WTC11 (cell line): Measurements from ENCODE around the gene RRBP1.

Experiments used
- JUN ChIP-seq: sonication (generic); formaldehyde crosslinking; IDR thresholded peaks from 2 replicates; pipeline ENCODE4 v1.8.0; 2023; ENCODE audit warnings: mild to moderate bottlenecking, missing genetic modification reagents
- TP53 ChIP-seq: sonication (generic); formaldehyde crosslinking; IDR thresholded peaks from 2 replicates; pipeline ENCODE4 v1.8.1; 2023; ENCODE audit warnings: mild to moderate bottlenecking, missing genetic modification reagents
- ZNF121 ChIP-seq: sonication (generic); formaldehyde crosslinking; IDR thresholded peaks from 2 replicates; pipeline ENCODE4 v1.8.0; 2023; ENCODE audit warnings: missing genetic modification reagents
- TF ChIP-seq, protein P1 (sequence below): fragments of 200-600 bp; IDR thresholded peaks from 2 replicates; pipeline ENCODE4 v1.8.0; 2022; ENCODE audit warnings: antibody characterized with exemption
- TF ChIP-seq, protein P2 (sequence below): fragments of 250-450 bp; sonication (Bioruptor Pico); IDR thresholded peaks from 2 replicates; pipeline ENCODE4 v1.9.0; 2021; ENCODE audit warnings: mild to moderate bottlenecking
- TF ChIP-seq, protein P3 (sequence below): fragments of 250-450 bp; sonication (Bioruptor Pico); IDR thresholded peaks from 2 replicates; pipeline ENCODE4 v2.1.2; 2022; ENCODE audit warnings: mild to moderate bottlenecking, moderate library complexity
- TF ChIP-seq, protein P4 (sequence below): sonication (generic); formaldehyde crosslinking; IDR thresholded peaks from 2 replicates; pipeline ENCODE4 v1.8.1; 2022; ENCODE audit warnings: low read depth, missing genetic modification reagents, borderline replicate concordance
- TF ChIP-seq, protein P5 (sequence below): sonication (generic); formaldehyde crosslinking; IDR thresholded peaks from 2 replicates; pipeline ENCODE4 v1.8.1; 2023; ENCODE audit warnings: mild to moderate bottlenecking, missing genetic modification reagents
- TF ChIP-seq, protein P6 (sequence below): sonication (generic); formaldehyde crosslinking; IDR thresholded peaks from 2 replicates; pipeline ENCODE4 v1.8.0; 2022; ENCODE audit warnings: mild to moderate bottlenecking, missing genetic modification reagents

DNA sequence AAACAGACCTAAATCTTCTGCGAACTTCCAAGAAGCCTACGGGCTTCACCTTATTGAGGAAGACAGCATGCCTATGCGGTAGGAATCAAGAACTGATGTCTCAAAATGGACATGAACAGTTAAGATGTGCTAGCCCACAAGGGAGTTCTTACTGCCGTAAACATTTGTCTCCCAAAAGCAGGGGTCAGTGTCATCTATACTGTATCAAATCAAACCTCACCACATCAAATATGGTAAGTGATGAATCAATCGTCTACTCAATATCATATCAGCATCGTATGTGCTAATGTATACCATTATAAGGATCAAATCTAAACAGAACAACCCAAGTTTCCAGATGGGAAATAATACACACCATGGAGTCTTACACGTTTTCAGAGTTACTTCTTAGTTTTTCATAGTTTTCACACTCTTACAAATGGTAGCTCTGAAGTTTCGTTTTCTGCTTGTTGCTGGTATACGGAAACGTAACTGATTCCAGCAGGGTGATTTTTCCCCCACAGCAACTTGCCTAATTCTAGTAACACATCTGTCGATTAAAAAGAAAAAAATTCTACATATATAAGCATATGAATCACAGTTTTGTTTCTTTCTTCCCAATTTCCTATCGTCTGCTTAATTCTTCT lies 12.6 kb downstream of the RRBP1 start:
- TF ChIP-seq, protein P1, sequence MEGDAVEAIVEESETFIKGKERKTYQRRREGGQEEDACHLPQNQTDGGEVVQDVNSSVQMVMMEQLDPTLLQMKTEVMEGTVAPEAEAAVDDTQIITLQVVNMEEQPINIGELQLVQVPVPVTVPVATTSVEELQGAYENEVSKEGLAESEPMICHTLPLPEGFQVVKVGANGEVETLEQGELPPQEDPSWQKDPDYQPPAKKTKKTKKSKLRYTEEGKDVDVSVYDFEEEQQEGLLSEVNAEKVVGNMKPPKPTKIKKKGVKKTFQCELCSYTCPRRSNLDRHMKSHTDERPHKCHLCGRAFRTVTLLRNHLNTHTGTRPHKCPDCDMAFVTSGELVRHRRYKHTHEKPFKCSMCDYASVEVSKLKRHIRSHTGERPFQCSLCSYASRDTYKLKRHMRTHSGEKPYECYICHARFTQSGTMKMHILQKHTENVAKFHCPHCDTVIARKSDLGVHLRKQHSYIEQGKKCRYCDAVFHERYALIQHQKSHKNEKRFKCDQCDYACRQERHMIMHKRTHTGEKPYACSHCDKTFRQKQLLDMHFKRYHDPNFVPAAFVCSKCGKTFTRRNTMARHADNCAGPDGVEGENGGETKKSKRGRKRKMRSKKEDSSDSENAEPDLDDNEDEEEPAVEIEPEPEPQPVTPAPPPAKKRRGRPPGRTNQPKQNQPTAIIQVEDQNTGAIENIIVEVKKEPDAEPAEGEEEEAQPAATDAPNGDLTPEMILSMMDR, result no peak
- no peak for TF ChIP-seq TP53 (CRISPR knock-in tag)
- TF ChIP-seq, protein P2, sequence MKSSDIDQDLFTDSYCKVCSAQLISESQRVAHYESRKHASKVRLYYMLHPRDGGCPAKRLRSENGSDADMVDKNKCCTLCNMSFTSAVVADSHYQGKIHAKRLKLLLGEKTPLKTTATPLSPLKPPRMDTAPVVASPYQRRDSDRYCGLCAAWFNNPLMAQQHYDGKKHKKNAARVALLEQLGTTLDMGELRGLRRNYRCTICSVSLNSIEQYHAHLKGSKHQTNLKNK, result no peak
- TF ChIP-seq, protein P3, sequence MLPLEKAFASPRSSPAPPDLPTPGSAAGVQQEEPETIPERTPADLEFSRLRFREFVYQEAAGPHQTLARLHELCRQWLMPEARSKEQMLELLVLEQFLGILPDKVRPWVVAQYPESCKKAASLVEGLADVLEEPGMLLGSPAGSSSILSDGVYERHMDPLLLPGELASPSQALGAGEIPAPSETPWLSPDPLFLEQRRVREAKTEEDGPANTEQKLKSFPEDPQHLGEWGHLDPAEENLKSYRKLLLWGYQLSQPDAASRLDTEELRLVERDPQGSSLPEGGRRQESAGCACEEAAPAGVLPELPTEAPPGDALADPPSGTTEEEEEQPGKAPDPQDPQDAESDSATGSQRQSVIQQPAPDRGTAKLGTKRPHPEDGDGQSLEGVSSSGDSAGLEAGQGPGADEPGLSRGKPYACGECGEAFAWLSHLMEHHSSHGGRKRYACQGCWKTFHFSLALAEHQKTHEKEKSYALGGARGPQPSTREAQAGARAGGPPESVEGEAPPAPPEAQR (CRISPR knock-in tag), result no peak
- TF ChIP-seq, protein P4, sequence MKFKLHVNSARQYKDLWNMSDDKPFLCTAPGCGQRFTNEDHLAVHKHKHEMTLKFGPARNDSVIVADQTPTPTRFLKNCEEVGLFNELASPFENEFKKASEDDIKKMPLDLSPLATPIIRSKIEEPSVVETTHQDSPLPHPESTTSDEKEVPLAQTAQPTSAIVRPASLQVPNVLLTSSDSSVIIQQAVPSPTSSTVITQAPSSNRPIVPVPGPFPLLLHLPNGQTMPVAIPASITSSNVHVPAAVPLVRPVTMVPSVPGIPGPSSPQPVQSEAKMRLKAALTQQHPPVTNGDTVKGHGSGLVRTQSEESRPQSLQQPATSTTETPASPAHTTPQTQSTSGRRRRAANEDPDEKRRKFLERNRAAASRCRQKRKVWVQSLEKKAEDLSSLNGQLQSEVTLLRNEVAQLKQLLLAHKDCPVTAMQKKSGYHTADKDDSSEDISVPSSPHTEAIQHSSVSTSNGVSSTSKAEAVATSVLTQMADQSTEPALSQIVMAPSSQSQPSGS, result no peak
- no peak for TF ChIP-seq ZNF121 (CRISPR knock-in tag)
- TF ChIP-seq, protein P5, sequence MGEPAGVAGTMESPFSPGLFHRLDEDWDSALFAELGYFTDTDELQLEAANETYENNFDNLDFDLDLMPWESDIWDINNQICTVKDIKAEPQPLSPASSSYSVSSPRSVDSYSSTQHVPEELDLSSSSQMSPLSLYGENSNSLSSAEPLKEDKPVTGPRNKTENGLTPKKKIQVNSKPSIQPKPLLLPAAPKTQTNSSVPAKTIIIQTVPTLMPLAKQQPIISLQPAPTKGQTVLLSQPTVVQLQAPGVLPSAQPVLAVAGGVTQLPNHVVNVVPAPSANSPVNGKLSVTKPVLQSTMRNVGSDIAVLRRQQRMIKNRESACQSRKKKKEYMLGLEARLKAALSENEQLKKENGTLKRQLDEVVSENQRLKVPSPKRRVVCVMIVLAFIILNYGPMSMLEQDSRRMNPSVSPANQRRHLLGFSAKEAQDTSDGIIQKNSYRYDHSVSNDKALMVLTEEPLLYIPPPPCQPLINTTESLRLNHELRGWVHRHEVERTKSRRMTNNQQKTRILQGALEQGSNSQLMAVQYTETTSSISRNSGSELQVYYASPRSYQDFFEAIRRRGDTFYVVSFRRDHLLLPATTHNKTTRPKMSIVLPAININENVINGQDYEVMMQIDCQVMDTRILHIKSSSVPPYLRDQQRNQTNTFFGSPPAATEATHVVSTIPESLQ (CRISPR knock-in tag), result no peak
- no peak for TF ChIP-seq JUN (CRISPR knock-in tag)
- TF ChIP-seq, protein P6, sequence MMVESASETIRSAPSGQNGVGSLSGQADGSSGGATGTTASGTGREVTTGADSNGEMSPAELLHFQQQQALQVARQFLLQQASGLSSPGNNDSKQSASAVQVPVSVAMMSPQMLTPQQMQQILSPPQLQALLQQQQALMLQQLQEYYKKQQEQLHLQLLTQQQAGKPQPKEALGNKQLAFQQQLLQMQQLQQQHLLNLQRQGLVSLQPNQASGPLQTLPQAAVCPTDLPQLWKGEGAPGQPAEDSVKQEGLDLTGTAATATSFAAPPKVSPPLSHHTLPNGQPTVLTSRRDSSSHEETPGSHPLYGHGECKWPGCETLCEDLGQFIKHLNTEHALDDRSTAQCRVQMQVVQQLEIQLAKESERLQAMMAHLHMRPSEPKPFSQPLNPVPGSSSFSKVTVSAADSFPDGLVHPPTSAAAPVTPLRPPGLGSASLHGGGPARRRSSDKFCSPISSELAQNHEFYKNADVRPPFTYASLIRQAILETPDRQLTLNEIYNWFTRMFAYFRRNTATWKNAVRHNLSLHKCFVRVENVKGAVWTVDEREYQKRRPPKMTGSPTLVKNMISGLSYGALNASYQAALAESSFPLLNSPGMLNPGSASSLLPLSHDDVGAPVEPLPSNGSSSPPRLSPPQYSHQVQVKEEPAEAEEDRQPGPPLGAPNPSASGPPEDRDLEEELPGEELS (CRISPR knock-in tag), result no peak
